ENCODE data around the gene SORBS2. TPM values are rescaled to one million over a fixed set of nuclear protein-coding genes. Genes with fewer than 3 reads are reported as not detected.

SORBS2 gene
- total RNA-seq, 1 experiment from 2014 or later: 0.34 TPM

- no peak for TF ChIP-seq YY1 (IDR thresholded peaks at IDR 0.05; ENCODE audit: extremely low read depth, insufficient replicate concordance, low read depth, low read length)
- no peak for TF ChIP-seq ATF3 (IDR thresholded peaks at IDR 0.05)
- TF ChIP-seq SRF (IDR thresholded peaks at IDR 0.05; ENCODE audit: low read depth): no peak
- TF ChIP-seq EGR1 (IDR thresholded peaks at IDR 0.05; ENCODE audit: low read depth): no peak
- TF ChIP-seq TCF7L2 (IDR thresholded peaks at IDR 0.05; ENCODE audit: borderline replicate concordance, extremely low read depth, insufficient read depth, insufficient read length): no peak
- TF ChIP-seq POLR2A (IDR thresholded peaks at IDR 0.05; ENCODE audit: borderline replicate concordance, extremely low read depth, insufficient read depth, insufficient read length): no peak
- TF ChIP-seq ZFX (IDR thresholded peaks at IDR 0.05): no peak
Measured at GRCh38 chr4:185549095-185549639, 262.8 kb downstream of the SORBS2 start (continued).

- no peaks in the 10 kb centered on the region for H3K27me3 ChIP-seq (ENCODE audit: insufficient read depth, low read length)
- ChIA-PET POLR2A (no interaction called here), RAD21 (ENCODE audit: low non-redundant PET in 1 of 2, low total read pairs in 2 of 2, uncharacterized antibody in 2 of 2, unreplicated experiment in 2 of 2) (no interaction called here), CTCF (no interaction called here)
- no peaks in the 10 kb centered on the region for H3K9me3 ChIP-seq (ENCODE audit: control insufficient read depth in 1 of 2, insufficient read depth in 1 of 2, low read depth in 1 of 2, low read length in 2 of 2)
- DNase-seq (ENCODE audit: low read depth, low spot score): no peak
- H3K27ac ChIP-seq (ENCODE audit: low read depth, low read length): no peak overlapping the region
- BruUV-seq (replicated peaks): no TSS peak
- TF ChIP-seq CEBPB (IDR thresholded peaks at IDR 0.05; ENCODE audit: low read depth) (no peak), ZFX (IDR thresholded peaks at IDR 0.05) (no peak), EGR1 (IDR thresholded peaks at IDR 0.05; ENCODE audit: low read depth) (no peak), ATF3 (IDR thresholded peaks at IDR 0.05) (no peak), SRF (IDR thresholded peaks at IDR 0.05; ENCODE audit: low read depth) (no peak), EZH2phosphoT487 (IDR thresholded peaks at IDR 0.05; ENCODE audit: borderline replicate concordance) (no peak), ELF1 (IDR thresholded peaks at IDR 0.05; ENCODE audit: borderline replicate concordance, low read depth) (no peak), CBX3 (IDR thresholded peaks at IDR 0.05; ENCODE audit: low read depth) (no peak), REST (IDR thresholded peaks at IDR 0.05; ENCODE audit: low read depth) (no peak), POLR2AphosphoS5 (IDR thresholded peaks at IDR 0.05; ENCODE audit: low read depth, low read length) (no peak), FOSL1 (IDR thresholded peaks at IDR 0.05; ENCODE audit: low read depth) (no peak), TCF7L2 (IDR thresholded peaks at IDR 0.05; ENCODE audit: borderline replicate concordance, extremely low read depth, insufficient read depth, insufficient read length) (no peak)
- H3K4me2 ChIP-seq (ENCODE audit: low read length): no peak overlapping the region
- no peaks in the 10 kb centered on the region for H3K4me1 ChIP-seq (ENCODE audit: control insufficient read depth in 1 of 2, insufficient read depth in 2 of 2, low read length in 2 of 2)
- no peak overlapping the region for H3K9ac ChIP-seq (ENCODE audit: low read length)
- no peak overlapping the region for H2AFZ ChIP-seq (ENCODE audit: low read depth, low read length, poor library complexity, severe bottlenecking)
- no peaks in the 10 kb centered on the region for H4K20me1 ChIP-seq (ENCODE audit: insufficient read depth)
- no peaks in the 10 kb centered on the region for H3K9me2 ChIP-seq (ENCODE audit: insufficient read depth)
- H3K36me3 ChIP-seq (ENCODE audit: control insufficient read depth in 1 of 2, insufficient read depth in 2 of 2, low read length in 2 of 2): no peaks in the 10 kb centered on the region
- H3K4me3 ChIP-seq (replicated peaks in 1 of 2; ENCODE audit: low read depth in 1 of 2, low read length in 2 of 2): no peak overlapping the region
- no peak for ATAC-seq
- intact Hi-C loops (cut with micrococcal nuclease): no loop called here
- H3K79me2 ChIP-seq (ENCODE audit: insufficient read depth, low read length): no peaks in the 10 kb centered on the region
Measured at GRCh38 chr4:185548587-185548986, 263.4 kb downstream of the SORBS2 start.
